ENCODE measurements around the gene CHMP4A.

DNA sequence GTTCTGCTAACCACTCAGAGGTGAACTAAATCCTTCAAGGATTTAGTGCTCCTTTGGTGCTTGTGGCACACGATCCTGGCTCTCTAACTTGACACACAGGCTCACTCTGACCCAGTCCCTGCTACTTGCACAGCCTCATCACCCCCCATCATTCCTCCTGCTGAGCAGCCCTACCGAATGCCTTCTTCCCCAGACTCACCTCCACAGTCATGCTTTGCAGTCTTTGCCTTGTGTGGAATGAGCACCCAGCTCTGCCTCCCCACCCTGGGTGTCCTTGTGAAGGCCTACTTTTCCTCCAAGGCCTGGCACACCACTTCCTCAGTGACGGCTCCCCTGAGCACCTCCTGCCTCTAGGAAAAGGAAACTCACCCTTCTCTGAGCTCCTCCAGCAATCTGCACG, 37.1 kb upstream of the CHMP4A start:
- TF ChIP-seq, protein P1, sequence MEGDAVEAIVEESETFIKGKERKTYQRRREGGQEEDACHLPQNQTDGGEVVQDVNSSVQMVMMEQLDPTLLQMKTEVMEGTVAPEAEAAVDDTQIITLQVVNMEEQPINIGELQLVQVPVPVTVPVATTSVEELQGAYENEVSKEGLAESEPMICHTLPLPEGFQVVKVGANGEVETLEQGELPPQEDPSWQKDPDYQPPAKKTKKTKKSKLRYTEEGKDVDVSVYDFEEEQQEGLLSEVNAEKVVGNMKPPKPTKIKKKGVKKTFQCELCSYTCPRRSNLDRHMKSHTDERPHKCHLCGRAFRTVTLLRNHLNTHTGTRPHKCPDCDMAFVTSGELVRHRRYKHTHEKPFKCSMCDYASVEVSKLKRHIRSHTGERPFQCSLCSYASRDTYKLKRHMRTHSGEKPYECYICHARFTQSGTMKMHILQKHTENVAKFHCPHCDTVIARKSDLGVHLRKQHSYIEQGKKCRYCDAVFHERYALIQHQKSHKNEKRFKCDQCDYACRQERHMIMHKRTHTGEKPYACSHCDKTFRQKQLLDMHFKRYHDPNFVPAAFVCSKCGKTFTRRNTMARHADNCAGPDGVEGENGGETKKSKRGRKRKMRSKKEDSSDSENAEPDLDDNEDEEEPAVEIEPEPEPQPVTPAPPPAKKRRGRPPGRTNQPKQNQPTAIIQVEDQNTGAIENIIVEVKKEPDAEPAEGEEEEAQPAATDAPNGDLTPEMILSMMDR (IDR thresholded peaks at IDR 0.05) = no peak
- TF ChIP-seq POLR2AphosphoS5 (IDR thresholded peaks at IDR 0.05) (no peak), EP300 (IDR thresholded peaks at IDR 0.05) (no peak), POLR2A (IDR thresholded peaks at IDR 0.05; ENCODE audit: low read depth) (no peak)
